GM19467 (cell line): ENCODE results near the gene TRIM4.
"Not testable (repeated sequence)": the region's sequence is repeated elsewhere in the genome, so short reads cannot be mapped to it uniquely, and the experiment has no call there.

Source experiments
- ATAC-seq: cut with Tn5 transposase; IDR thresholded peaks from one replicate; pipeline ENCODE4 v1.9.1; 2021; ENCODE audit warnings: mild to moderate bottlenecking, moderate library complexity; ENCODE audit not compliant: unreplicated experiment

TRIM4 gene

DNA sequence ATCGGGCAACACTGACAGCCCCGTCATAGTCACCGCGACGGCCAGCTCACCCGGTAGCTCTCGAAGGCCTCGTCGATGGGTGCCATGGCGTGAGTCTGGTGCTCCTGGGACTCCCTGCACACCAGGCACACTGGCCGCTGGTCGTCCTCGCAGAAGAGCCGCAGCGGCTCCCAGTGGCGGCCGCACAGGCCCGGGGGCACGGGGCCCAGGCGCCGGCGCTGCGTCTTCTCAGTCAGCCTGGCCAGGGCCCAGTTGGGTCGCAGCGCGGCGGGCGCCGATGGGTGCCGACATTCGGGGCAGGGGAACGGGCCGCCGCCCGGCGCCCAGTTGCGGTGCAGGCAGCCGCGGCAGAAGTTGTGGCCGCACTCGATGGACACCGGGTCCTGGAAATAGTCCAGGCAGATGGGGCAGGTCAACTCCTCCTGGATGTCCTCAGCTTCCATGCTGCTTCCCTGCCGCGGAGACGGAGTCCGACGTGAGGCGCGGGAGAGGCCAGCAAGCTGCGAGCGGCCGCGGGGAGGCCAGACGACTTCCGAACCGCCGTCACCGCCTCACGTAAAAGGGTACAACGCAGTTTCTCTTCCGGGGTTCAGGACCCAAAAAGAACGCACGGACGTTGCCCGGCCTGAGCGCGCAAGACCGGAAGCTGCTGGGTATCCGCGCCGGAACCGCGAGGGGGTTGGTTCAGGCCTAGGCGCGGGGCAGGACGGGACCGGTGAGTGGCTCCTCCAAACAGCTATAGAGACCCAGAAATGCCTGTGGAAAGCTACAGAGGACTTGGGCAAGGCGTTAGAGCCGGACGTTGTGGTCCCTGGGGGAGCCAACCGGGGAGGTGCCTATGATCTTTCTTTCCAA lies at the start of gene TRIM4:
TRIM4 (minus strand) TSS at position 572 of the 855 bp plus-strand sequence; CDS start at position 443, 129 bp downstream.
- peak; percentile 94 for ATAC-seq

- no peak for ATAC-seq
Measured at GRCh38 chr7:99958564-99959227, 39.4 kb upstream of the TRIM4 start.

- ATAC-seq = no peak
Measured at GRCh38 chr7:99955247-99955646, 35.9 kb upstream of the TRIM4 start.

GRCh38 chr7:99954643-99955042 lies 35.3 kb upstream of the TRIM4 start:
- not testable (repeated sequence) for ATAC-seq

- no peak for ATAC-seq
Measured at GRCh38 chr7:99953649-99954048, 34.3 kb upstream of the TRIM4 start.

- not testable (repeated sequence) for ATAC-seq
Measured at GRCh38 chr7:99952649-99953048, 33.3 kb upstream of the TRIM4 start.

- not testable (repeated sequence) for ATAC-seq
Measured at GRCh38 chr7:99950819-99951218, 31.5 kb upstream of the TRIM4 start.

- ATAC-seq = no peak
Measured at GRCh38 chr7:99949645-99950228, 30.4 kb upstream of the TRIM4 start.

DNA sequence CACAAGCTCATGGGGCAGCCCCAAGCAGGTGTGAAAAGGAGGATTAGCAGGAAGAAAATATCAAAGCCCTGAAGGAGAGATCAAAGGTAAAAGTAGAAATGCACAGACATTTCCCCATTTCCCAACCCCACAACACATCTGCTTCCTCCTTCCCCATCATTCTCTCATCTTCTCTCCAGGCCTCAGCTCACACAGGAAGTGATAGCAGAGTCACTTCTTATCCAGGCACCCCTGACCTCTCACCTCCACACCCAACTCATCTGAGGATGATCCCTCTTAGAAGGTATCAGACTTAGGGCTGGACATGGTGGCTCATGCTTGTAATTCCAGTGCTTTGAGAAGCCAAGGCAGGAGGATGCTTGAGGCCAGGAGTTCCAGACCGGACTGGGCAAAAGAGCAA lies 28.3 kb upstream of the TRIM4 start:
- ATAC-seq = no peak

- no peak for ATAC-seq
Measured at GRCh38 chr7:99944497-99945070, 25.3 kb upstream of the TRIM4 start.

GRCh38 chr7:99943641-99944496 lies 24.5 kb upstream of the TRIM4 start:
- ATAC-seq = no peak

- no peak for ATAC-seq
Measured at GRCh38 chr7:99938296-99938695, 19.0 kb upstream of the TRIM4 start.

DNA sequence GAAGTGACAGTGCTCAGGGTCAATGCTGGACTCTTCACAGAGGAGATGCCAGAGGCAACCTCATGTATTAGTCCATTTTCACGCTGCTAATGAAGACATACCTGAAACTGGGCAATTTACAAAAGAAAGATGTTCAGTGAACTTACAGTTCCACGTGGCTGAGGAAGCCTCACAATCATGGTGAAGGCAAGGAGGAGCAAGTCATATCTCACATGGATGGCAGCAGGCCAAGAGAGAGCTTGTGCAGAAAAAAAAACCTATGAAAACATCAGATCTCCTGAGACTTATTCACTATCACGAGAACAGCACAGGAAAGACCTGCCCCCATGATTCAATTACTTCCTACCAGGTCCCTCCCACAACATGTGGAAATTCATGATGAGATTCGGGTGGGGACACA lies 15.7 kb upstream of the TRIM4 start:
- ATAC-seq = not testable (repeated sequence)

- ATAC-seq = no peak
Measured at GRCh38 chr7:99930376-99930775, 11.0 kb upstream of the TRIM4 start.

GRCh38 chr7:99929730-99930053 lies 10.4 kb upstream of the TRIM4 start:
- no peak for ATAC-seq

DNA sequence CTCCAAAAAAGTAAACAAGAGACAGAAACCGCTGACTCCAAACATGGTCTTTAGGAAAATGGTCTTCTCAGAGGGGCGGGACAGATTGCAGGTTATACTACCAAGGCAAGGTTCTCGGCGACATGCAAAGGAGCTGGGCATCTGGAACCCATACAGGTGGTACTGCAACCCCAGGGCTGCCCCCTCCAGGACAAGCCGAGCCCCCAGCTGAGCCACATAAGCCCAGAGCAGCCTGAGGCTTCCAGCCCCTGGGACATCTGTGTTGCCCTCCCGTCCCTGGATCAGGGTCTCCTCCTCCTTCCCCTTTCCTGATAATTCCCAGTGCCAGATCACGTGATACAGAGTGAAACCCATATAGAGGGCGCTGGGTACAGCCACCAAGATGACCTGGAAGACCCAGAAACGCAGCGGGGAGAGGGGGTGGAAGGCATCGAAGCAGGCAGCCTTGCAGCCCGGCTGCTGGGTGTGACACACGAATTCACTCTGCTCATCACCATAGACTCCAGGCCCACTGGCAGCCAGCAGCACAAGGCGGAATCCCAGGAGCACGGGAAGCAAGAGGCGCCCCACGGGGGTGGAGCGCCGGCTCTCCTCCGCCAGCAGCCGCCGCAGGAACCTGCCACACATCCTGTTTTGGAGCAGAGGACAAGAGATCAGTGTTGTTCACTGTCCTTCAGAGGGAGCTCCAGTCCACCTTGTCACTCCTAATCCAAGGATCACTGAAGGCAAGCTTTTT lies 9.8 kb upstream of the TRIM4 start, which contains the start of gene GJC3:
GJC3 (minus strand) TSS at position 627 of the 736 bp plus-strand sequence; CDS start at position 627, 0 bp downstream.
- ATAC-seq = no peak

GRCh38 chr7:99928188-99928587 lies 8.9 kb upstream of the TRIM4 start:
- ATAC-seq = no peak

GRCh38 chr7:99927536-99927935 lies 8.2 kb upstream of the TRIM4 start:
- no peak for ATAC-seq

- no peak for ATAC-seq
Measured at GRCh38 chr7:99926321-99926720, 7.0 kb upstream of the TRIM4 start.

- ATAC-seq = no peak
Measured at GRCh38 chr7:99923200-99923599, 3.9 kb upstream of the TRIM4 start.
